ENCODE measurements around the gene PSME1. TPM values are rescaled to one million over a fixed set of nuclear protein-coding genes. Genes with fewer than 3 reads are reported as not detected.

PSME1 gene
- total and polyA plus RNA-seq, 10 of the 15 experiments (the other 5 are each of a cell fraction or from before 2014, with no cell fraction given): 250 to 1,378 (median 412) TPM

DNA sequence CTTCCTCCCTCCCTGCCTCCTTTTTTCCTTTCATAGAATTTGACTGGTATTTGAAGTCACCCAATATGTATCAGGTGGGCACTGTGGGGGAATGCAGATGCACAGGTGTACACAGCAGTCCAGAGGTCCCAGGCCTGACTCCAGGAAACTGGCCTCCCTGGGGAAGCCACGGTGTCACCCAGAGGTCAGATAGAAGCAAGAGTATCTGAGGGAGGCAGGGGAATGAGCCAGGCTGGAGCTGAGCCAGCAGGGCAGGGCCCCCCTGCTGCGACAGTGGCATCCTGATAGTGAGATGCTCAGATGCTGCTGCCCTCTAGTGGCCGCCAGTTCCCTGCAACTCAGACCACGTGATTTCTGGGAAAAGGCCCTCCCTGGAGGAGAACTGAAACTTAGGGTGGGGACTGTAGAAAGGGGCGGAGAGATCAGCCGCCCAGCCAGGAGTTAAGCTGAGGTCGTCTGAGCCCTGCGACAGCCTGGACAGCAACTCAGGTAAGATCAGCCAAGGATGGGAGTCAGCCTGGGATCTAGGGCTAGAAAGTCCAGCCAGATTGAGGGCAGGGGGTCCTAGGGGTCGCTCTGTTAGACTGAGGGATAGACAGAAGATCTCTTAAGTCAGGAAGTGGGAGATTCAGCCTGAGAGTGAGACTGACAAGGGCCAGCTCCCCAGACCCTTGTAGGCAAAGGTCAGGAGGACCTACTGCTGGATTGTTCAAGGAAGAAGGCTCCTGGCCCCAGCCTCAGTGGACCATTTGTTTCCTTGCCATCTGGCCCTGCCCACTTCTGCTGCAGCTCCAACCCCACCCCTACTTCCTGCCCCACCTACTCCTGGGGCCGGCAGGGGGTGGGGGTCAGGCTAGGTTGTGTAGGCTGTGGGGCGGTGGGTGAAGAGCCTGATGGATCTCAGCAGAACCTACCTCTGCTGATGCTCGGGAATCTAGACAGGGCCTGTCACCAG is 25.1 kb downstream of the PSME1 start, which contains the start of gene IRF9 (continued):
- TF ChIP-seq NKRF (conservative IDR thresholded peaks at IDR 0.05) (peak; percentile 44; the same call in 1 of the 2 replicates), ZNF274 (IDR thresholded peaks at IDR 0.05; ENCODE audit: insufficient read depth, insufficient read length) (no peak), SPI1 (IDR thresholded peaks at IDR 0.05; ENCODE audit: borderline replicate concordance, insufficient read depth, low read depth, low read length) (peak; percentile 93), TCF12 (IDR thresholded peaks at IDR 0.05; ENCODE audit: low read depth, low read length) (peak; percentile 63; the same call in 1 of the 2 replicates), MTA2 (IDR thresholded peaks at IDR 0.05; ENCODE audit: low read depth) (0 out of 2 replicates have a peak, but pooled peaks have one; percentile 12), POLR2AphosphoS2 (IDR thresholded peaks at IDR 0.05; ENCODE audit: low read depth, low read length) (peak; percentile 97), RUNX3 (IDR thresholded peaks at IDR 0.05; ENCODE audit: low read length) (peak; percentile 40), PBX3 (IDR thresholded peaks at IDR 0.05; ENCODE audit: insufficient replicate concordance, low read depth, low read length) (no peak), FOXM1 (IDR thresholded peaks at IDR 0.05; ENCODE audit: low read depth, low read length) (peak; percentile 72; the same call in 1 of the 2 replicates), FOS (IDR thresholded peaks at IDR 0.05; ENCODE audit: borderline replicate concordance, extremely low read depth, insufficient read length) (no peak), MYC (IDR thresholded peaks at IDR 0.05; ENCODE audit: insufficient read depth, insufficient read length, insufficient replicate concordance, low read length, severe bottlenecking) (no peak), MEF2A (IDR thresholded peaks at IDR 0.05; ENCODE audit: insufficient read depth, low read depth, low read length) (0 out of 2 replicates have a peak, but pooled peaks have one; percentile 30), CREB1 (IDR thresholded peaks at IDR 0.05; ENCODE audit: low read depth) (peak; percentile 74), ETV6 (conservative IDR thresholded peaks at IDR 0.05 in 1 of 2, IDR thresholded peaks at IDR 0.05 in 1 of 2; ENCODE audit: borderline replicate concordance in 1 of 2, low read depth in 1 of 2) (peak in 1 of 2 experiments; percentile 34; a peak in 1 of 4 replicates), PML (IDR thresholded peaks at IDR 0.05; ENCODE audit: low read length) (peak; percentile 99), EGR1 (IDR thresholded peaks at IDR 0.05; ENCODE audit: borderline replicate concordance in 1 of 2, low read depth in 2 of 2, low read length in 2 of 2) (peak in 1 of 2 experiments; percentile 47; a peak in 1 of 3 replicates), CBX3 (IDR thresholded peaks at IDR 0.05; ENCODE audit: borderline replicate concordance, low read depth) (no peak), SREBF2 (IDR thresholded peaks at IDR 0.05; ENCODE audit: low read length) (no peak), CBFB (IDR thresholded peaks at IDR 0.05; ENCODE audit: low read depth) (peak; percentile 76; the same call in 1 of the 2 replicates), BHLHE40 (IDR thresholded peaks at IDR 0.05; ENCODE audit: borderline replicate concordance in 1 of 2, low read depth in 2 of 2, low read length in 1 of 2) (peak; percentile 70 to 73; a peak in 3 of 4 replicates), SP1 (IDR thresholded peaks at IDR 0.05; ENCODE audit: low read depth, low read length) (peak; percentile 48), EZH2 (IDR thresholded peaks at IDR 0.05; ENCODE audit: borderline replicate concordance, control insufficient read depth, low read depth, low read length) (no peak)
- TF ChIP-seq, protein P1, sequence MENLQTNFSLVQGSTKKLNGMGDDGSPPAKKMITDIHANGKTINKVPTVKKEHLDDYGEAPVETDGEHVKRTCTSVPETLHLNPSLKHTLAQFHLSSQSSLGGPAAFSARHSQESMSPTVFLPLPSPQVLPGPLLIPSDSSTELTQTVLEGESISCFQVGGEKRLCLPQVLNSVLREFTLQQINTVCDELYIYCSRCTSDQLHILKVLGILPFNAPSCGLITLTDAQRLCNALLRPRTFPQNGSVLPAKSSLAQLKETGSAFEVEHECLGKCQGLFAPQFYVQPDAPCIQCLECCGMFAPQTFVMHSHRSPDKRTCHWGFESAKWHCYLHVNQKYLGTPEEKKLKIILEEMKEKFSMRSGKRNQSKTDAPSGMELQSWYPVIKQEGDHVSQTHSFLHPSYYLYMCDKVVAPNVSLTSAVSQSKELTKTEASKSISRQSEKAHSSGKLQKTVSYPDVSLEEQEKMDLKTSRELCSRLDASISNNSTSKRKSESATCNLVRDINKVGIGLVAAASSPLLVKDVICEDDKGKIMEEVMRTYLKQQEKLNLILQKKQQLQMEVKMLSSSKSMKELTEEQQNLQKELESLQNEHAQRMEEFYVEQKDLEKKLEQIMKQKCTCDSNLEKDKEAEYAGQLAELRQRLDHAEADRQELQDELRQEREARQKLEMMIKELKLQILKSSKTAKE (IDR thresholded peaks at IDR 0.05; ENCODE audit: low read depth, poor library complexity, severe bottlenecking): peak; percentile 69
